Mesendoderm (in vitro differentiated cells): ENCODE results near the gene GAGE12H. TPM values are rescaled to one million over a fixed set of nuclear protein-coding genes. Genes with fewer than 3 reads are reported as not detected.

Source experiments
- DNase-seq: peaks from one replicate; pipeline ENCODE4 v3.0.0; 2013
- H2AK5ac ChIP-seq: 2 replicates; pipeline ENCODE4 v1.6.1; 2013; ENCODE audit warnings: low read length, inconsistent platforms
- H2BK120ac ChIP-seq: 2 replicates; pipeline ENCODE4 v1.6.1; 2013; ENCODE audit warnings: low read depth, mild to moderate bottlenecking, low read length, moderate library complexity, mixed read lengths
- H2BK15ac ChIP-seq: replicated peaks from 2 replicates; pipeline ENCODE4 v1.6.1; 2013; ENCODE audit warnings: low read depth, mild to moderate bottlenecking, moderate library complexity
- H2BK5ac ChIP-seq: 2 replicates; pipeline ENCODE4 v1.6.1; 2013; ENCODE audit warnings: low read length, inconsistent platforms
- H3K18ac ChIP-seq: 2 replicates; pipeline ENCODE4 v1.6.1; 2013; ENCODE audit warnings: mild to moderate bottlenecking, low read length, mixed read lengths
- H3K23ac ChIP-seq: one replicate; pipeline ENCODE4 v1.6.1; 2013; ENCODE audit warnings: low read length
- H3K27ac ChIP-seq: 2 replicates; pipeline ENCODE4 v1.5.1; 2013; ENCODE audit warnings: low read depth, mild to moderate bottlenecking, inconsistent platforms, low read length, moderate library complexity
- H3K27me3 ChIP-seq: 2 replicates; pipeline ENCODE4 v1.6.1; 2013; ENCODE audit warnings: low read length, control low read depth, mild to moderate bottlenecking, inconsistent platforms; ENCODE audit not compliant: insufficient read depth, poor library complexity
- H3K36me3 ChIP-seq: 2 replicates; pipeline ENCODE4 v1.6.1; 2013; ENCODE audit warnings: low read length, inconsistent platforms; ENCODE audit not compliant: control insufficient read depth, insufficient read depth
- H3K4ac ChIP-seq: one replicate; pipeline ENCODE4 v1.6.1; 2013; ENCODE audit warnings: low read depth, mild to moderate bottlenecking, low read length, moderate library complexity
- H3K4me1 ChIP-seq: 2 replicates; pipeline ENCODE4 v1.6.1; 2013; ENCODE audit warnings: low read depth, low read length, inconsistent platforms; ENCODE audit not compliant: control insufficient read depth
- H3K4me2 ChIP-seq: 2 replicates; pipeline ENCODE4 v1.6.1; 2013; ENCODE audit warnings: low read length
- H3K4me3 ChIP-seq: 2 replicates; pipeline ENCODE4 v1.5.1; 2013; ENCODE audit warnings: mild to moderate bottlenecking, low read length
- H3K56ac ChIP-seq: one replicate; pipeline ENCODE4 v1.6.1; 2013; ENCODE audit warnings: low read length
- H3K79me1 ChIP-seq: 2 replicates; pipeline ENCODE4 v1.6.1; 2013; ENCODE audit warnings: low read length, inconsistent platforms
- H3K79me2 ChIP-seq: 2 replicates; pipeline ENCODE4 v1.6.1; 2013; ENCODE audit warnings: mild to moderate bottlenecking, low read length; ENCODE audit not compliant: control insufficient read depth, insufficient read depth
- H3K9ac ChIP-seq: 2 replicates; pipeline ENCODE4 v1.6.1; 2013; ENCODE audit warnings: low read length, inconsistent platforms
- H4K5ac ChIP-seq: one replicate; pipeline ENCODE4 v1.6.1; 2013; ENCODE audit warnings: low read length
- H4K8ac ChIP-seq: one replicate; pipeline ENCODE4 v1.6.1; 2013; ENCODE audit warnings: low read depth, mild to moderate bottlenecking, control low read depth, low read length, moderate library complexity
- WGBS: extraction: QIAGEN DNeasy Blood & Tissue Kit; methylation state at CpG from one replicate; pipeline ENCODE4 v1.1.7; 2013; ENCODE audit warnings: low lambda C conversion rate, missing lambda C conversion rate; ENCODE audit not compliant: insufficient coverage; ENCODE audit errors: extremely low coverage; 5-methylcytosine and 5-hydroxymethylcytosine counted together
- small RNA-seq: library from polyadenylated mRNA; stranded (forward); fragments of <200 nt; extraction: miRNeasy Mini kit (QIAGEN cat#:217004); gene quantifications from one replicate; pipeline ENCODE3, GENCODE V24; 2013; ENCODE audit not compliant: insufficient read depth

The GAGE12H gene

DNA sequence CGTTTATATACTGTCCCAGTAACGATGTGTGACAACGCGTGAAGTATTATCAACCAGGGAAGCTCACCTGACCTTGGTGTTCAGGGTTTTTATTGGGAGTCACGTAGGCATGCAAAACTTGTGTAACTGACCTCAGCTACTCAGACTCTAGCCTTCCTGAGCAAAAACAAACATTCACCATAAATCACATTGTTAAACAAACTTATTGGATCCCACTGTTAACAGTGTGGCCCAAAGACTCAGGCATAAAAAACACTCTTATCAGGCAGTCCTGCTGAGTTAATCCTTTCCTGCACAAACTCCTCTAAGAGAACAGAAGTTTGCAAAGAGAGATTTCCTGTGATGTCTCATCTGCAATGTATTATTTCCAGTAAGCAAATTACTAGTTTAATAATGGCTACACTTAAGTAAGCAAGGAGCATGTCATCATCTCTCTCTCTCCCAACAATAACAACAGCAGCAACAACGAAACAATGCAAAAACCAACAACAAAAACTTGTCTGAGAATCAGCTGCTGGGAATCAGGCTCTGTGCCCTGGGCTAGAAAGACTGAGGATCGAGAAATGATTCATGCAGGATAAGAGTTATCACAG lies 31.1 kb downstream of the GAGE12H start:
- no peak overlapping the region for H2BK5ac ChIP-seq
- no peak overlapping the region for H3K9ac ChIP-seq
- no peak overlapping the region for H3K23ac ChIP-seq
- no peak overlapping the region for H3K27ac ChIP-seq
- WGBS, result no CpG with 5 or more reads among the region's 7 CpGs
- H3K4me3 ChIP-seq, result no peak overlapping the region
- H3K4ac ChIP-seq, result no peak overlapping the region
- no peak overlapping the region for H3K56ac ChIP-seq
- no peaks in the 10 kb centered on the region for H3K4me1 ChIP-seq
- H2BK15ac ChIP-seq, result no peak overlapping the region
- H4K5ac ChIP-seq, result no peak overlapping the region
- H3K18ac ChIP-seq, result no peak overlapping the region
- H2BK120ac ChIP-seq, result no peak overlapping the region
- no peak for DNase-seq
- no peaks in the 10 kb centered on the region for H3K27me3 ChIP-seq
- H3K79me2 ChIP-seq, result no peaks in the 10 kb centered on the region
- no peak overlapping the region for H4K8ac ChIP-seq
- no peaks in the 10 kb centered on the region for H3K79me1 ChIP-seq
- no peak overlapping the region for H2AK5ac ChIP-seq
- no peaks in the 10 kb centered on the region for H3K36me3 ChIP-seq
- H3K4me2 ChIP-seq, result no peak overlapping the region

DNA sequence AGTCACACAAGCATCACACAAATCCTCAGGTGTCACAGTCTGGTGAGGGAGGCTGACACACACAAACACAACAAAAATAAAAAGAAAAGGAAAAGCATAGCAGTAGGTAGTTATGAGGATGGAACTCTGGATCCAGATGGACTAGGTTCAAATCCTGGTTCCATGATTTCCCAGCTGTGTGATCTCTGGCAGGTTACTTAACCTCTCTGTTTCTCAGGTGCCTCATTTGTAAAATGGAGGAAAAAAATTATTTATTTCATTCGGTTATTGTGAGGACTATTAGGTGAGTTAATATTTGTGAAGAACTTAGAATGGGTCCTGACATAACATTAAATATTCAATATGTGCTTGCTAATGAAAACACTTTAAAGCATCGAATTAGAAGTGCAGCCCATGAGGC lies 38.8 kb downstream of the GAGE12H start:
- Histone ChIP-seq H2AK5ac (no peak overlapping the region), H3K4me1 (no peaks in the 10 kb centered on the region), H3K27ac (no peak overlapping the region), H3K79me2 (no peaks in the 10 kb centered on the region), H2BK120ac (no peak overlapping the region), H4K8ac (no peak overlapping the region), H4K5ac (no peak overlapping the region), H3K9ac (no peak overlapping the region), H3K23ac (no peak overlapping the region), H3K4ac (no peak overlapping the region), H3K27me3 (no peaks in the 10 kb centered on the region), H3K18ac (no peak overlapping the region), H2BK15ac (no peak overlapping the region), H3K56ac (no peak overlapping the region), H3K79me1 (no peaks in the 10 kb centered on the region), H3K4me2 (no peak overlapping the region), H3K36me3 (no peaks in the 10 kb centered on the region), H2BK5ac (no peak overlapping the region), H3K4me3 (no peak overlapping the region)
- no CpG with 5 or more reads among the region's 2 CpGs for WGBS
- DNase-seq, result no peak

DNA sequence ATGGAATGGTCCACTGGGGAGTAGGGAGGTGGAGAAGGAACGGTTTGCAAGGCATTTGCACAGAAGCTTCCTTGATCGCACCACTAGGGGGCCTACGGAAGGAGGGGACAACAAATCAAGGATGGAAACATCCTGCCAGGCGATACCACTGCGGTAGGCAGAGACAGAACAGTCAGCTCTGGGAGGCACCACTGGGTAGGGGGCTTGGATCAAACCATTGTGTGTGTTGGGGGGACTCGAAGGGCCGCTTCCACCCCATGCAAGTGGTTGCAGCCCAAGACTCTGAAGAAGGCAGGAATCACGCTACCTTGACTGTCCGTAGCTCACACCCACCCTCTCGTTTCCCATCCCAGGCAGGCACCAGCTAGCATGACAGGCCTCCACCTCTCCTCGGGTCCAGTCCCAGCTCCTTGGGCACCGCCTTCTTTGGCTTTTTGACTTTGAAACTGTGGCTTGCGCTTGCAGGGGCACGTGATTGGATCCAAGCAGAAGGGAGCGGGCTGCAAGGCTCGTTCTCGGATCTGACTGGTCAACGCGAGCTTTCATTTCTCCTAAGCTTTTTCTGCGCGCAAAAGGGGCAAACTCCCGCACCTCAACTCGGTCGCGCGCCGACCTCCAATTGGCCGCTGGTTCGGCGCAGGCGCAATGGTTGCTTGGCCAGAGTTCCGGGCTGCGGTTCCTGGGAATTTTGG lies 47.5 kb downstream of the GAGE12H start:
- Histone ChIP-seq H3K79me2 (no peaks in the 10 kb centered on the region), H4K5ac (no peak overlapping the region), H2AK5ac (no peak overlapping the region), H3K56ac (no peak overlapping the region), H3K9ac (no peak overlapping the region), H3K4me3 (no peak overlapping the region), H3K4me2 (no peak overlapping the region), H2BK5ac (no peak overlapping the region), H4K8ac (no peak overlapping the region), H3K4me1 (no peaks in the 10 kb centered on the region), H2BK120ac (no peak overlapping the region), H3K27ac (no peak overlapping the region), H3K18ac (no peak overlapping the region), H2BK15ac (no peak overlapping the region), H3K36me3 (no peaks in the 10 kb centered on the region), H3K4ac (no peak overlapping the region), H3K27me3 (no peaks in the 10 kb centered on the region), H3K23ac (no peak overlapping the region), H3K79me1 (no peaks in the 10 kb centered on the region)
- WGBS, result no CpG with 5 or more reads among the region's 33 CpGs
- peak; percentile 46 for DNase-seq

Small RNA genes within 50 kb of the gene (small RNA-seq; reads per million reads assigned to genes)
- gene GAGE12B, result not detected
